ENCODE data around the gene MAP2K3. TPM values are rescaled to one million over a fixed set of nuclear protein-coding genes. Genes with fewer than 3 reads are reported as not detected.
"Not testable (repeated sequence)": the region's sequence is repeated elsewhere in the genome, so short reads cannot be mapped to it uniquely, and the experiment has no call there.

Gene MAP2K3
- total RNA-seq, 2 experiments from 2014 or later = 122 to 123 TPM

GRCh38 chr17:21318856-21319255 lies 34.3 kb downstream of the MAP2K3 start:
- H3K27ac Mint-ChIP-seq; intact Hi-C loops (cut with DNase I, micrococcal nuclease); DNase-seq; ATAC-seq; H3K4me3 Mint-ChIP-seq; H3K4me1 Mint-ChIP-seq; H3K27me3 Mint-ChIP-seq; POLR2A ChIA-PET; H3K9me3 Mint-ChIP-seq (ENCODE audit: low read depth); CTCF ChIA-PET; H3K36me3 Mint-ChIP-seq (ENCODE audit: low read depth): not testable (repeated sequence)

GRCh38 chr17:21319256-21319655 lies 34.7 kb downstream of the MAP2K3 start:
- H3K27ac Mint-ChIP-seq; POLR2A ChIA-PET; CTCF ChIA-PET; H3K27me3 Mint-ChIP-seq; H3K36me3 Mint-ChIP-seq (ENCODE audit: low read depth); H3K9me3 Mint-ChIP-seq (ENCODE audit: low read depth); DNase-seq; H3K4me3 Mint-ChIP-seq; intact Hi-C loops (cut with DNase I, micrococcal nuclease); ATAC-seq; H3K4me1 Mint-ChIP-seq: not testable (repeated sequence)

- H3K36me3 Mint-ChIP-seq (ENCODE audit: low read depth); H3K27ac Mint-ChIP-seq; H3K27me3 Mint-ChIP-seq; H3K9me3 Mint-ChIP-seq (ENCODE audit: low read depth); H3K4me3 Mint-ChIP-seq; H3K4me1 Mint-ChIP-seq; ATAC-seq; DNase-seq; POLR2A ChIA-PET: not testable (repeated sequence)
- intact Hi-C loops (cut with DNase I, micrococcal nuclease) = loop anchor here (5.0 kb wide), 4 partner anchors 108 to 447 kb away; partner anchors contain the start of gene TMEM11 (in 1 of the 2)
- CTCF ChIA-PET = interaction anchor here (0.7 kb wide), 1 partner anchor 68 kb away, joined by 4 read pairs; no protein-coding TSS in a partner anchor
Measured at GRCh38 chr17:21319686-21320375, 35.3 kb downstream of the MAP2K3 start.

- H3K36me3 Mint-ChIP-seq (ENCODE audit: low read depth); H3K4me1 Mint-ChIP-seq; H3K4me3 Mint-ChIP-seq; H3K9me3 Mint-ChIP-seq (ENCODE audit: low read depth); H3K27ac Mint-ChIP-seq; ATAC-seq; POLR2A ChIA-PET; H3K27me3 Mint-ChIP-seq; DNase-seq: not testable (repeated sequence)
- CTCF ChIA-PET = interaction anchor here (0.7 kb wide), 1 partner anchor 67 kb away, joined by 4 read pairs; no protein-coding TSS in a partner anchor
- intact Hi-C loops (cut with DNase I, micrococcal nuclease) = loop anchor here (5.0 kb wide), 4 partner anchors 108 to 447 kb away; partner anchors contain the start of gene TMEM11 (in 1 of the 2)
Measured at GRCh38 chr17:21320430-21320829, 35.9 kb downstream of the MAP2K3 start.

GRCh38 chr17:21321061-21321460 lies 36.5 kb downstream of the MAP2K3 start:
- H3K4me3 Mint-ChIP-seq; H3K27me3 Mint-ChIP-seq; H3K4me1 Mint-ChIP-seq; POLR2A ChIA-PET; DNase-seq; H3K27ac Mint-ChIP-seq; ATAC-seq; CTCF ChIA-PET; H3K36me3 Mint-ChIP-seq (ENCODE audit: low read depth); H3K9me3 Mint-ChIP-seq (ENCODE audit: low read depth): not testable (repeated sequence)
- intact Hi-C loops (cut with DNase I, micrococcal nuclease) = loop anchor here (5.0 kb wide), 4 partner anchors 109 to 446 kb away; partner anchors contain the start of gene TMEM11 (in 1 of the 2)

- H3K4me3 Mint-ChIP-seq; DNase-seq; H3K27ac Mint-ChIP-seq; POLR2A ChIA-PET; H3K4me1 Mint-ChIP-seq; ATAC-seq; H3K36me3 Mint-ChIP-seq (ENCODE audit: low read depth); CTCF ChIA-PET; H3K9me3 Mint-ChIP-seq (ENCODE audit: low read depth); H3K27me3 Mint-ChIP-seq: not testable (repeated sequence)
- intact Hi-C loops (cut with DNase I, micrococcal nuclease) = loop anchor here (2.0 to 5.0 kb wide), 9 partner anchors 33 to 446 kb away; partner anchors contain the start of genes DHRS7B (in 1 of the 2), MAP2K3 (in 1 of the 2) and TMEM11 (in 1 of the 2)
Measured at GRCh38 chr17:21321744-21322191, 37.3 kb downstream of the MAP2K3 start.

GRCh38 chr17:21323257-21324111 lies 39.0 kb downstream of the MAP2K3 start:
- H3K27me3 Mint-ChIP-seq; POLR2A ChIA-PET; DNase-seq; H3K36me3 Mint-ChIP-seq (ENCODE audit: low read depth); H3K4me1 Mint-ChIP-seq; ATAC-seq; CTCF ChIA-PET; H3K9me3 Mint-ChIP-seq (ENCODE audit: low read depth): not testable (repeated sequence)
- intact Hi-C loops (cut with DNase I, micrococcal nuclease) = loop anchor here (1.0 to 5.0 kb wide), 10 partner anchors 35 to 444 kb away; partner anchors contain the start of genes DHRS7B (in 1 of the 2), MAP2K3 (in 1 of the 2) and TMEM11 (in 1 of the 2)
- H3K27ac Mint-ChIP-seq = peak overlapping the region; percentile 78
- H3K4me3 Mint-ChIP-seq = peak overlapping the region; percentile 82

GRCh38 chr17:21324741-21325140 lies 40.2 kb downstream of the MAP2K3 start:
- H3K4me1 Mint-ChIP-seq; ATAC-seq; DNase-seq; H3K4me3 Mint-ChIP-seq; POLR2A ChIA-PET; H3K27me3 Mint-ChIP-seq; H3K27ac Mint-ChIP-seq; H3K9me3 Mint-ChIP-seq (ENCODE audit: low read depth); CTCF ChIA-PET; H3K36me3 Mint-ChIP-seq (ENCODE audit: low read depth): not testable (repeated sequence)
- intact Hi-C loops (cut with DNase I, micrococcal nuclease) = loop anchor here (5.0 kb wide), 4 partner anchors 112 to 443 kb away; partner anchors contain the start of gene TMEM11 (in 1 of the 2)

- intact Hi-C loops (cut with DNase I, micrococcal nuclease) = not testable (repeated sequence)
Measured at GRCh38 chr17:21327921-21328320, 43.4 kb downstream of the MAP2K3 start.

GRCh38 chr17:21328778-21329177 lies 44.3 kb downstream of the MAP2K3 start:
- H3K9me3 Mint-ChIP-seq (ENCODE audit: low read depth); H3K27ac Mint-ChIP-seq; H3K36me3 Mint-ChIP-seq (ENCODE audit: low read depth); ATAC-seq; DNase-seq; POLR2A ChIA-PET; H3K4me1 Mint-ChIP-seq; intact Hi-C loops (cut with DNase I, micrococcal nuclease); CTCF ChIA-PET; H3K27me3 Mint-ChIP-seq; H3K4me3 Mint-ChIP-seq: not testable (repeated sequence)

More at GRCh38 chr17:21327921-21328320, 43.4 kb downstream of the MAP2K3 start:
- H3K27me3 Mint-ChIP-seq; H3K4me3 Mint-ChIP-seq; H3K27ac Mint-ChIP-seq; POLR2A ChIA-PET; ATAC-seq; H3K9me3 Mint-ChIP-seq (ENCODE audit: low read depth); H3K4me1 Mint-ChIP-seq; H3K36me3 Mint-ChIP-seq (ENCODE audit: low read depth); DNase-seq; CTCF ChIA-PET: not testable (repeated sequence)

GRCh38 chr17:21330436-21331160 lies 46.1 kb downstream of the MAP2K3 start:
- Mint-ChIP-seq H3K27me3 (peaks cover 2% of the 10 kb centered on the region), H3K9me3 (ENCODE audit: low read depth) (peaks cover 5% of the 10 kb centered on the region), H3K27ac (no peak overlapping the region), H3K4me1 (no peaks in the 10 kb centered on the region), H3K36me3 (ENCODE audit: low read depth) (no peaks in the 10 kb centered on the region), H3K4me3 (no peak overlapping the region)
- CTCF ChIA-PET = no interaction called here
- no peak for ATAC-seq
- DNase-seq = no peak
- POLR2A ChIA-PET = no interaction called here
- intact Hi-C loops (cut with DNase I, micrococcal nuclease) = loop anchor here in 1 of 2 experiments (10.0 kb wide), 1 partner anchor 414 kb away; no protein-coding TSS in a partner anchor

Measured in activated CD4-positive, alpha-beta T cell treated with anti-CD3 and anti-CD28 coated beads for 36 hours (primary cell).